ENCODE measurements around the gene MRPS10.
"Not testable (repeated sequence)": the region's sequence is repeated elsewhere in the genome, so short reads cannot be mapped to it uniquely, and the experiment has no call there.

The MRPS10 gene

GRCh38 chr6:42193491-42193894 lies 24.2 kb downstream of the MRPS10 start:
- Histone ChIP-seq H2AFZ (no peak overlapping the region), H3K9me3 (ENCODE audit: control insufficient read depth, low read length) (no peaks in the 10 kb centered on the region), H3K4me1 (no peaks in the 10 kb centered on the region), H3K27me3 (ENCODE audit: control insufficient read depth, insufficient read depth, low read length) (no peaks in the 10 kb centered on the region), H3K27ac (no peak overlapping the region), H3K4me2 (ENCODE audit: low read length) (no peak overlapping the region), H3K36me3 (ENCODE audit: control insufficient read depth, insufficient read depth, low read length) (no peaks in the 10 kb centered on the region), H3K4me3 (ENCODE audit: low read depth, low read length) (no peak overlapping the region), H3K9ac (no peak overlapping the region), H3K79me2 (no peaks in the 10 kb centered on the region)
- TF ChIP-seq CTCF (IDR thresholded peaks at IDR 0.05): no peak

- not testable (repeated sequence) for H3K4me2 ChIP-seq (ENCODE audit: low read length); H2AFZ ChIP-seq; H3K4me1 ChIP-seq; H3K27ac ChIP-seq; H3K4me3 ChIP-seq (ENCODE audit: low read depth, low read length); H3K9ac ChIP-seq; H3K36me3 ChIP-seq (ENCODE audit: control insufficient read depth, insufficient read depth, low read length); H3K79me2 ChIP-seq; H3K9me3 ChIP-seq (ENCODE audit: control insufficient read depth, low read length); H3K27me3 ChIP-seq (ENCODE audit: control insufficient read depth, insufficient read depth, low read length)
Measured at GRCh38 chr6:42192385-42192784, 25.3 kb downstream of the MRPS10 start.

- H3K79me2 ChIP-seq: no peaks in the 10 kb centered on the region
- H3K9ac ChIP-seq: no peak overlapping the region
- H3K4me2 ChIP-seq (ENCODE audit: low read length): no peak overlapping the region
- no peaks in the 10 kb centered on the region for H3K27me3 ChIP-seq (ENCODE audit: control insufficient read depth, insufficient read depth, low read length)
- H3K4me1 ChIP-seq: no peaks in the 10 kb centered on the region
- H3K4me3 ChIP-seq (ENCODE audit: low read depth, low read length): no peak overlapping the region
- H3K27ac ChIP-seq: no peak overlapping the region
- no peaks in the 10 kb centered on the region for H3K36me3 ChIP-seq (ENCODE audit: control insufficient read depth, insufficient read depth, low read length)
- TF ChIP-seq CTCF (IDR thresholded peaks at IDR 0.05): no peak
- H3K9me3 ChIP-seq (ENCODE audit: control insufficient read depth, low read length): no peaks in the 10 kb centered on the region
- H2AFZ ChIP-seq: no peak overlapping the region
Measured at GRCh38 chr6:42190554-42191183, 27.0 kb downstream of the MRPS10 start.

- no peak for TF ChIP-seq CTCF (IDR thresholded peaks at IDR 0.05)
- Histone ChIP-seq H3K36me3 (ENCODE audit: control insufficient read depth, insufficient read depth, low read length) (no peaks in the 10 kb centered on the region), H3K79me2 (no peaks in the 10 kb centered on the region)
Measured at GRCh38 chr6:42188406-42188805, 29.3 kb downstream of the MRPS10 start.

GRCh38 chr6:42185597-42185996 lies 32.1 kb downstream of the MRPS10 start:
- H3K27ac ChIP-seq: no peak overlapping the region
- H3K27me3 ChIP-seq (ENCODE audit: control insufficient read depth, insufficient read depth, low read length): no peaks in the 10 kb centered on the region
- H3K9ac ChIP-seq: no peak overlapping the region
- TF ChIP-seq CTCF (IDR thresholded peaks at IDR 0.05): no peak
- no peaks in the 10 kb centered on the region for H3K36me3 ChIP-seq (ENCODE audit: control insufficient read depth, insufficient read depth, low read length)
- H3K4me1 ChIP-seq: no peaks in the 10 kb centered on the region
- no peaks in the 10 kb centered on the region for H3K9me3 ChIP-seq (ENCODE audit: control insufficient read depth, low read length)
- no peak overlapping the region for H2AFZ ChIP-seq
- no peak overlapping the region for H3K4me3 ChIP-seq (ENCODE audit: low read depth, low read length)
- no peaks in the 10 kb centered on the region for H3K79me2 ChIP-seq
- H3K4me2 ChIP-seq (ENCODE audit: low read length): no peak overlapping the region

More at GRCh38 chr6:42188406-42188805, 29.3 kb downstream of the MRPS10 start:
- no peaks in the 10 kb centered on the region for H3K9me3 ChIP-seq (ENCODE audit: control insufficient read depth, low read length)
- H3K4me2 ChIP-seq (ENCODE audit: low read length): no peak overlapping the region
- H3K4me3 ChIP-seq (ENCODE audit: low read depth, low read length): no peak overlapping the region
- no peaks in the 10 kb centered on the region for H3K4me1 ChIP-seq
- no peak overlapping the region for H2AFZ ChIP-seq
- H3K9ac ChIP-seq: no peak overlapping the region
- H3K27ac ChIP-seq: no peak overlapping the region
- H3K27me3 ChIP-seq (ENCODE audit: control insufficient read depth, insufficient read depth, low read length): no peaks in the 10 kb centered on the region

Data from parathyroid adenoma (tissue), 2 donors.